ENCODE measurements around the gene PBXIP1. TPM values are rescaled to one million over a fixed set of nuclear protein-coding genes. Genes with fewer than 3 reads are reported as not detected.

The PBXIP1 gene
- total RNA-seq, 1 experiment from 2014 or later, result 141 TPM

- no peak for DNase-seq (ENCODE audit: low read depth)
Measured at GRCh38 chr1:154957091-154957657, 1.3 kb upstream of the PBXIP1 start.

- DNase-seq (ENCODE audit: low read depth), result no peak
Measured at GRCh38 chr1:154956544-154956941, 644 bp upstream of the PBXIP1 start.

GRCh38 chr1:154955039-154955717 lies 721 bp downstream of the PBXIP1 start:
- DNase-seq (ENCODE audit: low read depth), result peak; percentile 89

GRCh38 chr1:154954541-154954940 lies 1.4 kb downstream of the PBXIP1 start:
- DNase-seq (ENCODE audit: low read depth), result no peak

- no peak for DNase-seq (ENCODE audit: low read depth)
Measured at GRCh38 chr1:154953611-154954038, 2.3 kb downstream of the PBXIP1 start.

GRCh38 chr1:154952664-154953063 lies 3.2 kb downstream of the PBXIP1 start:
- no peak for DNase-seq (ENCODE audit: low read depth)

GRCh38 chr1:154951901-154952657 lies 3.8 kb downstream of the PBXIP1 start:
- peak; percentile 79 for DNase-seq (ENCODE audit: low read depth)

GRCh38 chr1:154948079-154948478 lies 7.8 kb downstream of the PBXIP1 start:
- DNase-seq (ENCODE audit: low read depth), result no peak

GRCh38 chr1:154945962-154946850 lies 9.7 kb downstream of the PBXIP1 start:
- no peak for DNase-seq (ENCODE audit: low read depth)

- DNase-seq (ENCODE audit: low read depth), result no peak
Measured at GRCh38 chr1:154945160-154945961, 10.5 kb downstream of the PBXIP1 start.

GRCh38 chr1:154944401-154945159 lies 11.3 kb downstream of the PBXIP1 start:
- DNase-seq (ENCODE audit: low read depth), result no peak

GRCh38 chr1:154943649-154944400 lies 12.1 kb downstream of the PBXIP1 start:
- no peak for DNase-seq (ENCODE audit: low read depth)

- DNase-seq (ENCODE audit: low read depth), result no peak
Measured at GRCh38 chr1:154941333-154942013, 14.4 kb downstream of the PBXIP1 start.

- no peak for DNase-seq (ENCODE audit: low read depth)
Measured at GRCh38 chr1:154940651-154941194, 15.2 kb downstream of the PBXIP1 start.

- no peak for DNase-seq (ENCODE audit: low read depth)
Measured at GRCh38 chr1:154940213-154940560, 15.7 kb downstream of the PBXIP1 start.

GRCh38 chr1:154938604-154939399 lies 17.1 kb downstream of the PBXIP1 start:
- DNase-seq (ENCODE audit: low read depth), result no peak

GRCh38 chr1:154937988-154938386 lies 17.9 kb downstream of the PBXIP1 start:
- no peak for DNase-seq (ENCODE audit: low read depth)
